CD4-positive, alpha-beta T cell (primary cell): ENCODE measurements around the gene CEP85L. TPM values are rescaled to one million over a fixed set of nuclear protein-coding genes. Genes with fewer than 3 reads are reported as not detected.

Source experiments
- ATAC-seq: fragments of 200-7000 bp; cut with Tn5 transposase; one replicate; pipeline ENCODE4 v1.10.0; 2022; ENCODE audit warnings: mild to moderate bottlenecking; ENCODE audit not compliant: poor library complexity
- CTCF ChIA-PET: fragments of 350-600 bp; sonication (Branson Sonifier 250); formaldehyde crosslinking; loops from one replicate; lab custom pipeline; 2021; ENCODE audit warnings: antibody characterized with exemption, inconsistent platforms; lab: Charles Lee
- POLR2A ChIA-PET: fragments of 350-600 bp; sonication (Branson Sonifier 250); formaldehyde crosslinking; loops from one replicate; lab custom pipeline; 2021; ENCODE audit warnings: antibody characterized with exemption, inconsistent platforms; lab: Charles Lee
- DNase-seq, 14 experiments: peaks; one replicate each; pipeline ENCODE4 v3.0.0-alpha.2; 2013 to 2020; ENCODE audit warnings: mixed read lengths in 2 of 14
- H3K27ac ChIP-seq, 2 donors: one replicate each; pipeline versions ENCODE4 v1.5.1 to v1.7.0; 2013; ENCODE audit warnings: low read length in 2 of 2, low read depth in 1 of 2, mild to moderate bottlenecking in 1 of 2
- H3K27me3 ChIP-seq, 2 experiments: 1 replicate in 1 of 2; 2 replicates in 1 of 2; pipeline versions ENCODE4 v1.6.1 to v1.7.0; 2013; ENCODE audit warnings: low read length in 2 of 2, control low read depth in 1 of 2, mild to moderate bottlenecking in 1 of 2, moderate library complexity in 1 of 2; ENCODE audit not compliant: insufficient read depth in 2 of 2, control insufficient read depth in 1 of 2
- H3K36me3 ChIP-seq: one replicate; pipeline ENCODE4 v1.6.1; 2013; ENCODE audit warnings: low read length, control low read depth; ENCODE audit not compliant: insufficient read depth
- H3K4me1 ChIP-seq: one replicate; pipeline ENCODE4 v1.6.1; 2013; ENCODE audit warnings: low read length, control low read depth; ENCODE audit not compliant: insufficient read depth
- H3K4me3 ChIP-seq: one replicate; pipeline ENCODE4 v1.5.1; 2013; ENCODE audit warnings: mild to moderate bottlenecking, low read length, moderate library complexity
- H3K9me3 ChIP-seq, 2 experiments: 1 replicate in 1 of 2; 2 replicates in 1 of 2; pipeline versions ENCODE4 v1.6.1 to v1.7.0; 2013; ENCODE audit warnings: low read length in 2 of 2, mild to moderate bottlenecking in 2 of 2, control low read depth in 1 of 2, moderate library complexity in 1 of 2; ENCODE audit not compliant: control insufficient read depth in 1 of 2, insufficient read depth in 1 of 2
- H3K27ac Mint-ChIP-seq: one replicate; pipeline ENCODE4 v1.8.0; 2020; ENCODE audit warnings: mixed read lengths
- H3K27me3 Mint-ChIP-seq: one replicate; pipeline ENCODE4 v1.8.0; 2021; ENCODE audit warnings: mixed read lengths
- H3K36me3 Mint-ChIP-seq: one replicate; pipeline ENCODE4 v1.8.0; 2021; ENCODE audit warnings: low read depth, mixed read lengths
- H3K4me1 Mint-ChIP-seq: one replicate; pipeline ENCODE4 v1.8.0; 2021; ENCODE audit warnings: low read depth, mixed read lengths
- H3K4me3 Mint-ChIP-seq: one replicate; pipeline ENCODE4 v1.8.0; 2020; ENCODE audit warnings: mild to moderate bottlenecking, mixed read lengths
- H3K9me3 Mint-ChIP-seq: one replicate; pipeline ENCODE4 v1.8.0; 2020; ENCODE audit warnings: mixed read lengths
- intact Hi-C, 2 experiments: fragments of 100-400 bp; cut with DNase I in 1 of 2; cut with micrococcal nuclease in 1 of 2; formaldehyde crosslinking; loops; one replicate each; pipeline versions ENCODE4 v1.15.1 to v1.9.0; 2023 to 2025; cut with DNase I, micrococcal nuclease
- total RNA-seq, 174 experiments: library from RNA in 2 of 174; stranded (reverse) in 2 of 174; gene quantifications; one replicate each; pipeline ENCODE4 v1.2.3 and lab custom pipeline; 2021 to 2026
- TF ChIP-seq, protein P1 (sequence below): fragments of 200-600 bp; IDR thresholded peaks from one replicate; pipeline ENCODE4 v1.8.0; 2022; ENCODE audit warnings: antibody characterized with exemption, mild to moderate bottlenecking

Gene CEP85L
- total RNA-seq, 2 experiments from 2014 or later: 76.2 to 80.7 TPM

DNA sequence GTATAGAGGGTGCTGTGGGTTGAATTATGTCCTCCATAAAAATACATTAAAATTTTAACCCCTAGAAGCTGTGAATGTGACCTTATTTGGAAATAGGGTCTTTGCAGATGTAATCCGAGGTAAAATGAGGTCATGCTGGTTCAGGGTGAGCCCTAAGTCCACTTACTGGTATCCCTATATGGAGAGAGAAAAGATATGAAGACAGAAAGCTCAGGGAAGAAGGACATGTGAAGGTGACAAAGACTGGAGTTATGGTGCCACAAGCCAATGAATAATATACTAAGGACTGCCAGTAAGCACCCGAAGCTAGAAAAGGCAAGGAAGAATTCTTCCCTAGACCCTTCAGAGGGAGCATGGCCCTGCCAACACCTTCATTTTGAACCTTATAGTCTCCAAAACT is 53.1 kb downstream of the CEP85L start:
- Histone ChIP-seq H3K4me1 (no peaks in the 10 kb centered on the region), H3K27ac (no peak overlapping the region), H3K36me3 (peaks cover 4% of the 10 kb centered on the region), H3K4me3 (no peak overlapping the region), H3K9me3 (no peaks in the 10 kb centered on the region), H3K27me3 (no peaks in the 10 kb centered on the region)
- ChIA-PET POLR2A (no interaction called here), CTCF (interaction anchor here (1.2 kb wide), 1 partner anchor 18 kb away, joined by 4 read pairs; no protein-coding TSS in a partner anchor)
- Mint-ChIP-seq H3K36me3 (peaks cover 72% of the 10 kb centered on the region), H3K9me3 (no peaks in the 10 kb centered on the region), H3K4me3 (no peak overlapping the region), H3K27me3 (no peaks in the 10 kb centered on the region), H3K4me1 (peaks cover 55% of the 10 kb centered on the region), H3K27ac (peak overlapping the region; percentile 18)
- TF ChIP-seq, protein P1, sequence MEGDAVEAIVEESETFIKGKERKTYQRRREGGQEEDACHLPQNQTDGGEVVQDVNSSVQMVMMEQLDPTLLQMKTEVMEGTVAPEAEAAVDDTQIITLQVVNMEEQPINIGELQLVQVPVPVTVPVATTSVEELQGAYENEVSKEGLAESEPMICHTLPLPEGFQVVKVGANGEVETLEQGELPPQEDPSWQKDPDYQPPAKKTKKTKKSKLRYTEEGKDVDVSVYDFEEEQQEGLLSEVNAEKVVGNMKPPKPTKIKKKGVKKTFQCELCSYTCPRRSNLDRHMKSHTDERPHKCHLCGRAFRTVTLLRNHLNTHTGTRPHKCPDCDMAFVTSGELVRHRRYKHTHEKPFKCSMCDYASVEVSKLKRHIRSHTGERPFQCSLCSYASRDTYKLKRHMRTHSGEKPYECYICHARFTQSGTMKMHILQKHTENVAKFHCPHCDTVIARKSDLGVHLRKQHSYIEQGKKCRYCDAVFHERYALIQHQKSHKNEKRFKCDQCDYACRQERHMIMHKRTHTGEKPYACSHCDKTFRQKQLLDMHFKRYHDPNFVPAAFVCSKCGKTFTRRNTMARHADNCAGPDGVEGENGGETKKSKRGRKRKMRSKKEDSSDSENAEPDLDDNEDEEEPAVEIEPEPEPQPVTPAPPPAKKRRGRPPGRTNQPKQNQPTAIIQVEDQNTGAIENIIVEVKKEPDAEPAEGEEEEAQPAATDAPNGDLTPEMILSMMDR: no peak
- no peak for ATAC-seq
- intact Hi-C loops: no loop called here
- DNase-seq: no peak

DNA sequence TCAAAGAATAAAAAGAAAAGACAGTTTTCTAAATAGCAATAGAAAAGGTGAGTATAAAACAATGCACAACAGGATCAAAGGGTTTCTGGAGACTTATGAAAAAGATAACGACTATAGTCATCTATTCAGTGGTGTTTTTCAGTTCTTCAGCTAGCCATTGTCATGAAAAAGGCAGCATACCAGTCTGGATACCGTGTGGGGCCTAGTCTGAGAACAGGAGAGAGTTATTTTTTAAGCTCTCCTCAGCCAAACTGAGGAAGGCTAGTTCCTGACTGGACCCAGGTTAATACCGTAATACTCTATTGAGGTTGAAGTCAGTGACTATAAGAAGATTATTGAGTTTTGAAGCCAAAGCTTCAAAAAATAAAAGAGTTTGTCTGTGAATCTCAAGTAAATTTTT is 53.8 kb downstream of the CEP85L start:
- H3K4me1 Mint-ChIP-seq: peaks cover 60% of the 10 kb centered on the region
- CTCF ChIA-PET: interaction anchor here (1.2 kb wide), 1 partner anchor 17 kb away, joined by 4 read pairs; no protein-coding TSS in a partner anchor
- no peaks in the 10 kb centered on the region for H3K36me3 ChIP-seq
- H3K4me1 ChIP-seq: no peaks in the 10 kb centered on the region
- ATAC-seq: no peak
- H3K9me3 ChIP-seq: no peaks in the 10 kb centered on the region
- no peak overlapping the region for H3K4me3 ChIP-seq
- TF ChIP-seq, protein P1: no peak
- H3K27me3 ChIP-seq: no peaks in the 10 kb centered on the region
- peaks cover 73% of the 10 kb centered on the region for H3K36me3 Mint-ChIP-seq
- no peak overlapping the region for H3K27ac ChIP-seq
- no peaks in the 10 kb centered on the region for H3K27me3 Mint-ChIP-seq
- POLR2A ChIA-PET: no interaction called here
- no peaks in the 10 kb centered on the region for H3K9me3 Mint-ChIP-seq
- H3K27ac Mint-ChIP-seq: peak overlapping the region; percentile 18
- intact Hi-C loops: no loop called here
- no peak overlapping the region for H3K4me3 Mint-ChIP-seq
- DNase-seq: no peak

DNA sequence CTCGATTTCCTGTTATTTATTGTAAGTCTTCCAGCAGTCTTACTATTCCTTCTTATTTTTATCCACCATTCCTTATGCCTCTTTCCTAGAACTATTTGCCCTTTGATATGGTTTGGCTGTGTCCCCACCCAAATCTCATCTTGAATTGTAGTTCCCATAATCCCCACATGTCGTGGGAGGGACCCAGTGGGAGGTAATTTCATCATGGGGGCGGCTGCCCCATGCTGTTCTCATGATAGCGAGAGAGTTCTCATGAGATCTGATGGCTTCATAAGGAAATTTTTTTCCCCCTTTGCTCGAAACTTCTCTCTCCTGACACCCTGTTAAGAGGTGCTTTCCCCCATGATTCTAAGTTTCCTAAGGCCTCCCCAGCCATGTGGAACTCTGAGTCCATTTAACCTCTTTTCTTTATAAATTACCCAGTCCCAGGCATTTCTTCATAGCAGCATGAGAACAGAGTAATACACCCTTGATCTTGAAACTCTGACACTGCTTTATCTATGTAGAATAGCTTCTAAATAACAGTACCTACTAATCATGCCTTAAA is 54.5 kb downstream of the CEP85L start:
- DNase-seq: no peak
- intact Hi-C loops: no loop called here
- ChIA-PET POLR2A (no interaction called here), CTCF (interaction anchor here (1.5 kb wide), 1 partner anchor 10 kb away, joined by 4 read pairs; no protein-coding TSS in a partner anchor)
- Mint-ChIP-seq H3K27ac (peak overlapping the region; percentile 16), H3K4me3 (no peak overlapping the region), H3K27me3 (no peaks in the 10 kb centered on the region), H3K4me1 (peaks cover 58% of the 10 kb centered on the region), H3K36me3 (peaks cover 69% of the 10 kb centered on the region), H3K9me3 (no peaks in the 10 kb centered on the region)
- Histone ChIP-seq H3K36me3 (no peaks in the 10 kb centered on the region), H3K4me1 (no peaks in the 10 kb centered on the region), H3K27me3 (no peaks in the 10 kb centered on the region), H3K9me3 (no peaks in the 10 kb centered on the region), H3K27ac (no peak overlapping the region), H3K4me3 (no peak overlapping the region)
- TF ChIP-seq, protein P1: no peak
- ATAC-seq: no peak
